Erythroblast (primary cell): ENCODE measurements around the gene CALML5.
A peak's percentile ranks its signal among the peaks of the same experiment; 100 is the strongest.

ENCODE experiments used
- DNase-seq, 2 experiments: peaks; one replicate each; lab custom pipeline; 2025; lab: John Stamatoyannopoulos, UW
- GATA1 ChIP-seq: IDR thresholded peaks from 2 replicates; pipeline ENCODE4 v1.6.1; 2011; ENCODE audit warnings: low read depth, mild to moderate bottlenecking, control low read depth, low read length, moderate library complexity
- POLR2A ChIP-seq: IDR thresholded peaks from 2 replicates; pipeline ENCODE4 v1.6.1; 2011; ENCODE audit warnings: mild to moderate bottlenecking, low read length

Gene CALML5

DNA sequence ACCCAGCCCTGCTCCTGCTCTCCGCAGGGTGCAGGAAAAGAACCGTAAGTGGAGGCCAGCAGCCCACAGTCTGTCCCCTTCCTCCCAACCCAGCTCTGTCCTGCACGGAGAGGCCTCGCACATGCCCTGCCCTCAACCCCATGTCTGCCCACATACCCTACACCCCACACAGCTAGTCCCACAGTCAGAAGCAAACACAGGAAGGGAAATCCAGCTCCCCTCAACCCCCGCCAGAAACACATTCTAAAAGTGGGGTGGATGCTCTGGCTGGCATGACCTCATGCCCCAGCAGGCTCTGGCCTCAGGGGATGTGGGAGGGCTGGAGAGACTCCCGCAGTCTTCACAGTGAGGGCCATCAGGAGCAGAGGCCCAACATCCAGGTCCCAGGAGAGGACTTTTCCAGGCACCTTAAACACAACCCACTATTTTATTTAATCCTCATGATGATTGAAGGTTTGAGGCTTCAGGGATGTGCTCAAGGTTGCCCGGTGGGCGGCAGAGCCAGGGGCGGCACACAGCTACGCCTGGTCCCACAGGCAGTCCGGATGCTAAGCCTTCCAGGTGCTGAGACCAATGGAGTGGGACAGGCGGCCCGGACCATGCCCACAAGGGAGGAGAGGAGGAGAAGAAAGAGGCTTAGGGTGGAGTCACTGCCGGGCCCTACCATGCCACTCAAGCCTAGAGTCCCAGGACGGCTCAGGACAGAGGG is 29.9 kb downstream of the CALML5 start:
- DNase-seq, result no peak
- TF ChIP-seq POLR2A (no peak), GATA1 (no peak)

GRCh38 chr10:5468262-5469106 is 30.9 kb downstream of the CALML5 start:
- DNase-seq, result peak in 1 of 2 experiments; percentile 15
- no peak for TF ChIP-seq POLR2A
- no peak for TF ChIP-seq GATA1

DNA sequence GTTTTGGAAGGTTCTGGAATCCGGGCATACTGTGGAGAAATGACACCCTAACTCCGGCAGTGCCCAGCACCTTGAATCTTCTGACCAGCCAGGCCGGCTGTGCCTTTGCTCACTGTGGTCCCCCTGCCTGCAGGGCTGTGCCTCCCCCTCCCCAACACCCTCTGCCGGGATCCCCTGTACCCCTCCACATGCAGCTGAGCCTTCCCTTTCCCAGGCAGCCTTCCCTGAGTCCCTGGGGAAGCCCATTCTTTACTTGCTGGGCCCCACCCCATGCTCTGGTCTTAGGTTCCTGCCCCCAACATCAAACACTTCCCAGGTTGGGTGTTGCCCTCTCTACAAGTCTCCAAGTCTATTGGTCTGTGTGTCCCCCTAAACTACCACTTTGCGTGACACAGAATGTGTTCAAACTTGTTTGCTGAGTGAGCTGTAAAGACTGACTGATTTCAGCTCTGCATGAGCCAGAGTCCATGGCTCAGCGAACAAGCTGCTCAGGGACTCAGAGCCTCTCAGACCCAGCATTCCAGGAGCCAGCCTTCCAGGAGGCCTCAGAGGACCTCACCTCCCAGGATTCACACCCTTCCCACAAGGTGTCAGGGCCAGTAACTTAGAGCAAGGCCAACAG is 31.6 kb downstream of the CALML5 start:
- TF ChIP-seq GATA1 (no peak), POLR2A (no peak)
- DNase-seq, result no peak

DNA sequence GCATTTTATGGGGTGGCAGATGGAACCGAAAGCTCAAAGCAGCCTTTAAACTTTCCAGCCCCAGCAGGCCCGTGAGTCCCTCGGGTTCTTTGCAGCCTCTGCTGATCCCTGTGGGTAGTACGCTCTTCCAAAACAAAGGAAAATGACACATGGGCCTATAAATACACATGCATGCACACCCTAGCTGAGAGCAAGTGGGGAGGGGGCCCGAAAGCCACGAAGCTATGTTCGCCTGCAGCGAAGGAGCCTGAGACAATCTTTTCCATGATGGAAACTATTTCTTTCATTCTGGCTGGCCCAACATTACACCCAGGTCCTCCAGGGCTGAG is 32.2 kb downstream of the CALML5 start:
- no peak for TF ChIP-seq GATA1
- TF ChIP-seq POLR2A, result no peak
- no peak for DNase-seq

DNA sequence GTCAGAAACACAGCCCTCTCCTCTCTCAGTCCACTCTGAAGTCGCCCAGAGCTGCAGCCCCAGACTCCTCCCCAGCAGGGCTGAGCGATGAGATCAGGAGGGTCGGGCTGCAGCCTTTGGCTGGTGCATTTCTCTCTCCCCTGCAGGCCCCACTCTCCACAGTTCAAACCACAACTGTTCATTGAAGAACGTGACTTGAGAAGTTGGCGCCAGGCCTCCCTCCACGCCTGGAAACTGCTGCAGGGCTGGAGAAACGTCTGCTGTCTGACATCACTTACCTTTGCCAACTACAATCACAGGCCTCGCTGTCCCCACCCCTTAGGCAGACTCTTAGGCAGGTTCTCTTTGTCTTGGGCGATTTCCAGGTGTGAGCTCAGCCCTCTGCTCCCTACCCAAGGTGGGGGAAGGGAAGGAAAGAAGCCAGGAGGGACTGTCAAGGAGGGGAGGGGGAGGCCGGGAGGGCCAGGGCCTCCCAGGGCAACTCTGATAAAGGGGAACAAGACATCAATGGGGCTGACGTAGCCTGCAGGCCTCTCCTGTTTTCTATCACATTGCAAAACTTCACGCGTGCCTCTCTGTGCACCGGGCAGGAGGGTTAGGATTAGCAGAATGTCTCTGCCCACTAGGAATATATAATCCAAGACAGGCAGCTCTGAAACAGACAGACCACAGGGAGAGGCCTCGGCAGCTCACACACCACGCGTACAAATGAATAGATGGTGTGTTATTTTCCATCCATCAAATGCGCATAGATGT is 32.7 kb downstream of the CALML5 start:
- no peak for TF ChIP-seq POLR2A
- no peak for TF ChIP-seq GATA1
- no peak for DNase-seq

- TF ChIP-seq GATA1 (no peak), POLR2A (no peak)
- no peak for DNase-seq
Measured at GRCh38 chr10:5465976-5466450, 33.4 kb downstream of the CALML5 start.

DNA sequence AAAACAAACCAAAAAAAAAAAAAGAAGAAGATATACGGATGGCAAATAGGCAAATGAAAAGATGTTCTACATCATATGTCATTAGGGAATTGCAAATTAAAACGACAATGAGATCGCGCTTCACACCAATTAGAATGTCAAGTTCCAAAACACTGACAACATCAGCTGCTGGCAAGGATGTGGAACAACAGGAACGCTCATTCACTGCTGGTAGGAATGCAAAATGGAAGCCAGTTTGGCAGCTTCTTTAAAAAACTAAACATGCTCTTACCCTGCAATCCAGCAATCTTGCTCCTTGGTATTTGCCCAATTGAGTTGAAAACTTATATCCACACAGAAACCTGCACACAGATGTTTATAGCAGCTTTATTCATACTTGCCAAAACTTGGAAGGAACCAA is 34.8 kb downstream of the CALML5 start:
- TF ChIP-seq GATA1, result no peak
- no peak for TF ChIP-seq POLR2A
- DNase-seq, result no peak

GRCh38 chr10:5462841-5463293 is 36.5 kb downstream of the CALML5 start:
- no peak for TF ChIP-seq GATA1
- no peak for TF ChIP-seq POLR2A
- DNase-seq, result no peak

DNA sequence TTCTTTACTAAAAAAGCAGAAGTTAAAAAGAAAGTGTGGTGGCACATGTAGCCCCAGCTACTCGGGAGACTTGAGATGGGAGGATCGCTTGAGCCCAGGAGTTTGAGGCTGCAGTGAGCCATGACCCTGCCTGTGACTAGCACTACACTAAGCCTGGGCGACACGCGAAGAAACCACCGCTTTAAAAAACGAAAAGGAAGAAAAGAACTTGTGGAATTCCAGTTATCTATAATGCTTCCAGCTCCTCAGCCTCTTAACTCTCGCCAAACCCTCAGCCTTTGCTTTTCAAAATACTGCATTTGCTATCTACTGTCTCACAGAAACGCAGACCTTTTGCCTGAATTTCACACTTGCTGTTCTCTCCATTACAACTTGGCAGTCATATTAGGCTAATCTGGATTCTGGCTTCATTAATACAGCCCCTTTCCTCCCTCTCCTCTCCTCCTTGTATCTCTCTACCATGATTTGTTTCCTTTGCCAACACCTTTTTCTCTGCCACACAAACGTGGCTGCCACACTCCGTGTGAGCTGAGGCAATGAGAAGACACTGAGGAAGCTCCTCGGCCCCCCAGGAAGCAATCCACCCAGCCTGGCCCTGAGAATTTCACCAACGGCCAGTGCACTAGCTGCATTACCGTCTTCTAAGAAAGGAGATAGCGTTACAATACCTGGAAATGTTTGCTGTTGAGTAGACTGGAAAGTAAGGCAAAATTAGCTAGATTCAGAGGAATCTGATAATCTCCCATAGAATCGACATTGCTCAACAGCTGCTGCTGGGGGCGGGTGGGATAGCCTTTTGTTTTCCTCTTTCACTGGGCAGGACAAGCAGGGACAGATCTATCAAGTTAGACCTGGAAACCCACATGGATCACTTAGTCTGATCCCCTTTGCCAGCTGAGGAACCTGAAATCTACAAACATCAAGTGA is 37.2 kb downstream of the CALML5 start:
- peak; percentile 63 to 73 for DNase-seq
- TF ChIP-seq GATA1, result no peak
- TF ChIP-seq POLR2A, result peak; percentile 44

DNA sequence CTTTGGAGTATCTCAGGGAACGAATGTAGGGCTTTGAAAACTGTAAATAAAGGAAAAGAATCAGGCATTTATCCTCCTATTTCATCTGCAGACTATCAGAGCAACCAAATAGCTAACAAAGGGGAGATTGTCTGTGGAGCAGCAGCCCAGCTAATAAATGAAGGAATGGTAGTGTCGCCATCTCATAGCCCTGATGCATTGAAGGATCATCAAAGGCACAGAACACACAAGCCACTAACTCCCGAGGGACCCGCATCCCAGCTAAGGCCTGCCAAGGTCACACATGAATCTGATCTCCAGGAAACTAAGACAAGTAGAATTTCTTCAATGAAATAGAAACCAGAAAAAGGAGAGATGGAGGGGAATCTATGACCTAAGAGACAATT is 38.2 kb downstream of the CALML5 start:
- DNase-seq, result no peak
- no peak for TF ChIP-seq GATA1
- TF ChIP-seq POLR2A, result no peak

- TF ChIP-seq POLR2A (no peak), GATA1 (no peak)
- no peak for DNase-seq
Measured at GRCh38 chr10:5460468-5461202, 38.7 kb downstream of the CALML5 start.
